DND-41 (cell line): ENCODE results near the gene TMEM125.

Experiments
- ATAC-seq: fragments of 200-7000 bp; cut with Tn5 transposase; 3 replicates; pipeline ENCODE4 v1.9.1; 2021; ENCODE audit warnings: low read depth; ENCODE audit not compliant: insufficient read depth
- DNase-seq: peaks from one replicate; pipeline ENCODE4 v3.0.0-alpha.2; 2020
- H2AFZ ChIP-seq: 2 replicates; pipeline ENCODE4 v1.6.0; 2012; ENCODE audit warnings: low read depth, low read length
- H3K27ac ChIP-seq: 2 replicates; pipeline ENCODE4 v1.5.1; 2012; ENCODE audit warnings: low read length, inconsistent platforms
- H3K27me3 ChIP-seq: fragments of 200-600 bp; sonication (generic); 2 replicates; pipeline ENCODE4 v1.6.0; 2012; ENCODE audit warnings: low read length, mild to moderate bottlenecking, inconsistent platforms; ENCODE audit not compliant: insufficient read depth, poor library complexity
- H3K36me3 ChIP-seq: 2 replicates; pipeline ENCODE4 v1.5.1; 2012; ENCODE audit warnings: low read length, inconsistent platforms; ENCODE audit not compliant: insufficient read depth
- H3K4me1 ChIP-seq: 2 replicates; pipeline ENCODE4 v1.5.1; 2012; ENCODE audit warnings: mild to moderate bottlenecking, low read length; ENCODE audit not compliant: insufficient read depth
- H3K4me2 ChIP-seq: 2 replicates; pipeline ENCODE4 v1.6.0; 2012; ENCODE audit warnings: mild to moderate bottlenecking, moderate library complexity, low read length, inconsistent platforms; ENCODE audit not compliant: insufficient read depth
- H3K4me3 ChIP-seq, 2 experiments: fragments of 200-600 bp in 1 of 2; shearing (Covaris generic) in 1 of 2; 2 replicates each; pipeline ENCODE4 v1.5.1; 2012 to 2016; ENCODE audit warnings: inconsistent platforms in 2 of 2, low read length in 2 of 2, mild to moderate bottlenecking in 2 of 2, low read depth in 1 of 2, moderate library complexity in 1 of 2
- H3K79me2 ChIP-seq: 2 replicates; pipeline ENCODE4 v1.6.0; 2012; ENCODE audit warnings: low read length, inconsistent platforms; ENCODE audit not compliant: insufficient read depth
- H3K9ac ChIP-seq: 2 replicates; pipeline ENCODE4 v1.6.0; 2012; ENCODE audit warnings: low read depth, mild to moderate bottlenecking, inconsistent platforms, low read length, moderate library complexity
- H3K9me3 ChIP-seq: 2 replicates; pipeline ENCODE4 v1.5.1; 2012; ENCODE audit warnings: low read length, moderate library complexity, mild to moderate bottlenecking, inconsistent platforms; ENCODE audit not compliant: insufficient read depth, severe bottlenecking
- H4K20me1 ChIP-seq: 2 replicates; pipeline ENCODE4 v1.6.0; 2012; ENCODE audit warnings: low read length; ENCODE audit not compliant: insufficient read depth
- CTCF ChIP-seq: IDR thresholded peaks from 2 replicates; pipeline ENCODE4 v1.5.1; 2012; ENCODE audit warnings: borderline replicate concordance, low read length, moderate library complexity, mild to moderate bottlenecking; ENCODE audit not compliant: poor library complexity, severe bottlenecking; ENCODE audit errors: extremely low read depth
- EZH2 ChIP-seq: IDR thresholded peaks from 3 replicates; pipeline ENCODE4 v1.6.1; 2012; ENCODE audit warnings: borderline replicate concordance, low read depth, mild to moderate bottlenecking, moderate library complexity, low read length, inconsistent platforms; ENCODE audit not compliant: severe bottlenecking

Gene TMEM125

DNA sequence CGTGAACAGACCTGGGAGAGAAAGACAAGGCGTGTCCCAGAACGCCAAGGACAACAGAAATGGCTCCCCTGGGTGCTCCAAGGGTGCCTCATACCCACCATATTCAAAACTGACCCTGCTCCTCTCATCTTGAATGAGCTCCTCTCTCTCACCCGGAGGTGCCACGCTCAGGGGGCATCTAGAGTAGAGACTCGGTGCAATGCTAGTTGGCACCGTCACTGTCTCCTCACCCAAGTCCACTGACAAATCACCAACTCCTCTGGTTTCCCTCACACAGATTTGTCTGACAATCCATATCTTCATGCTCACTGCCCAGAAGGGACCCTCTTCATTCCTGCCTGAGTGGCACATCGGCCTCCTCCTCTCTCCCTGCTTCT is 5.0 kb downstream of the TMEM125 start:
- Histone ChIP-seq H3K36me3 (no peaks in the 10 kb centered on the region), H4K20me1 (no peaks in the 10 kb centered on the region), H3K27me3 (no peaks in the 10 kb centered on the region), H3K27ac (peak overlapping the region; percentile 74), H3K4me1 (peaks cover 13% of the 10 kb centered on the region), H3K79me2 (no peaks in the 10 kb centered on the region), H2AFZ (peak overlapping the region; percentile 73), H3K4me2 (peak overlapping the region; percentile 38), H3K9ac (no peak overlapping the region; the same call in 1 of the 2 replicates), H3K4me3 (peak overlapping the region in 1 of 2 experiments; percentile 23; a peak in 2 of 4 replicates), H3K9me3 (peaks cover 8% of the 10 kb centered on the region)
- DNase-seq (no peak), ATAC-seq (no peak; the same call in 2 of the 3 replicates)
- TF ChIP-seq CTCF (no peak), EZH2 (no peak)

DNA sequence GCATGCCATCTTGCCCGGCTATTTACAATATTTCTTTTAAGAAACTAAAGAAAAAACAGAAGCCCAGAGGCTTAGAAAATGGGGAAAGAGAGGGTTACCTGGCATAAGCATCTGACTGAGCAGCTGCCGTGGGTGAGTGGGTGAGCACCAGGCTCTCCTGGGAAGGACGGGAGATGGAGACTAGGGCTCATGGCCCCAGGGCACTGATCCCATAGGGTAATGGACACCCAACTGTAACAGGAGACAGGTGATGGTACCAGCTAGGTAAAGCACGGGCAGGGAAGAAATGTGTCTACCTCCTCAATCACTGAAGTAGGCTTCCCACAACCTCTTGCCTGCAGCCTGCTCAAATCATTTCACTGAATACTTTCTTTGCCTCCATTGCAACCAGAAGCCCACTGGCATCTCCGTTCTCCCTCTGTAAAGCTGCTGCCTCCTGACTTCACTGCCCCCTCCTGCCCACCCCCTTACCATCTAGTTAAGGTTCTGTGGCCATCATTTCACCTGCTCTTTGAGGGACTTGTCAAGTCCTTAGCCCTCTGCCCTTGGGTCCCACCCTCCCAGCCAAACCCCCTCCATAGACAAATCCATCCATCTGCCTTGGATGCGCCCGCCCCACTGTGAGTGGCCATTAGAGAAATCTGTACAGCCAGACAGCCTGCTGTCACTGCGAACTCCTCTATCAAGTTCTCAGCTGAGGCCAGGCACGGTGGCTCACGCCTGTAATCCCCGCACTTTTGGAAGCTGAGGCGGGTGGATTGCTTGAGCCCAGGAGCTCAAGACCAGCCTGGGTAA is 6.2 kb downstream of the TMEM125 start:
- Histone ChIP-seq H3K36me3 (no peaks in the 10 kb centered on the region), H3K27me3 (no peaks in the 10 kb centered on the region), H3K9me3 (peaks cover 8% of the 10 kb centered on the region), H3K4me2 (no peak overlapping the region), H3K4me3 (no peak overlapping the region), H3K79me2 (no peaks in the 10 kb centered on the region), H2AFZ (no peak overlapping the region), H3K27ac (no peak overlapping the region), H3K4me1 (peaks cover 13% of the 10 kb centered on the region), H4K20me1 (no peaks in the 10 kb centered on the region), H3K9ac (no peak overlapping the region)
- ATAC-seq (no peak), DNase-seq (no peak)
- TF ChIP-seq EZH2, result no peak
- TF ChIP-seq CTCF, result no peak

DNA sequence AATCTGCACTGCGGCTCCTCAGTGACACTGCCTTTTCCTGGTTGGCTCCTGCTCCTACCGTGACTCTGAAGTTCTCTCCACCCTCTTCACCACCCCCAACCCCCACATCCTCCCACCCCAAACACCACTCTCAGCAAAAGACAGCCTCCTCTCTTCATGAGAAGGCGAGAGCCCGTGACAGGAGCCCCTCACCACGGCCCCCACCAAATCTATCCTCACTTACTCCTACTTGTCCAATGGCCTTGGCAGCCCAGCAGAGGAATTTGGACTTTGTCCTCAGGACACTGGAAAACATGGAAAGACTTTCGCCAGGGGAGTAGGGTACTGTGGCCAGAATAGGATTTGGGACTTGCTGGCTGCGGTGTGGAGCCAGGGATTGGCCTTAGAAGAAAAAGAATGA is 6.9 kb downstream of the TMEM125 start:
- no peak for TF ChIP-seq EZH2
- no peak for TF ChIP-seq CTCF
- H3K9me3 ChIP-seq, result peaks cover 8% of the 10 kb centered on the region
- no peaks in the 10 kb centered on the region for H3K27me3 ChIP-seq
- H3K36me3 ChIP-seq, result no peaks in the 10 kb centered on the region
- H3K9ac ChIP-seq, result no peak overlapping the region
- no peaks in the 10 kb centered on the region for H3K79me2 ChIP-seq
- H3K4me1 ChIP-seq, result peaks cover 13% of the 10 kb centered on the region
- H3K27ac ChIP-seq, result no peak overlapping the region
- no peak overlapping the region for H3K4me3 ChIP-seq
- no peak for ATAC-seq
- no peak for DNase-seq
- H4K20me1 ChIP-seq, result no peaks in the 10 kb centered on the region
- H2AFZ ChIP-seq, result no peak overlapping the region
- no peak overlapping the region for H3K4me2 ChIP-seq
